ENCODE results near the gene RNF152. TPM values are rescaled to one million over a fixed set of nuclear protein-coding genes. Genes with fewer than 3 reads are reported as not detected.
"Not testable (repeated sequence)": the region's sequence is repeated elsewhere in the genome, so short reads cannot be mapped to it uniquely, and the experiment has no call there.

The RNF152 gene
- total RNA-seq, 1 donor from 2014 or later, result 0.58 TPM

DNA sequence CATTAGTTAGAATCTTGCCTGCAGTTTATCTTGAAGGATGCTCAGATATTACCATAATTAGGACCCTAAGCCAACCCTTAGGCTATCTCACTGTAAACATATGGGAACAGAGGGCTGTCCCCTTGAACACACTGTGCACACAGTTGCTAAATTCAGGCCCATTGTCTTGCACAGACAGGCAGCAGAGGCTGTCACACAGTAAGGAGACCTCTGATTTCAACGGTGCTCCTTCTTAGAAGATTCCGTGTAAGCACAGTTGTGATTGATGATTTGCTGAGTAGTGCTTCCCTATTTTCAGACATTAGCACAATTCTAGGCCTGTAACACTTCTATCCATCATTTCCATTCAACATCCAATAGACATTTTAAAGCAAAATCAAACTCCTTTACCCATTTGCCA, 108.0 kb downstream of the RNF152 start:
- TF ChIP-seq, protein P1, sequence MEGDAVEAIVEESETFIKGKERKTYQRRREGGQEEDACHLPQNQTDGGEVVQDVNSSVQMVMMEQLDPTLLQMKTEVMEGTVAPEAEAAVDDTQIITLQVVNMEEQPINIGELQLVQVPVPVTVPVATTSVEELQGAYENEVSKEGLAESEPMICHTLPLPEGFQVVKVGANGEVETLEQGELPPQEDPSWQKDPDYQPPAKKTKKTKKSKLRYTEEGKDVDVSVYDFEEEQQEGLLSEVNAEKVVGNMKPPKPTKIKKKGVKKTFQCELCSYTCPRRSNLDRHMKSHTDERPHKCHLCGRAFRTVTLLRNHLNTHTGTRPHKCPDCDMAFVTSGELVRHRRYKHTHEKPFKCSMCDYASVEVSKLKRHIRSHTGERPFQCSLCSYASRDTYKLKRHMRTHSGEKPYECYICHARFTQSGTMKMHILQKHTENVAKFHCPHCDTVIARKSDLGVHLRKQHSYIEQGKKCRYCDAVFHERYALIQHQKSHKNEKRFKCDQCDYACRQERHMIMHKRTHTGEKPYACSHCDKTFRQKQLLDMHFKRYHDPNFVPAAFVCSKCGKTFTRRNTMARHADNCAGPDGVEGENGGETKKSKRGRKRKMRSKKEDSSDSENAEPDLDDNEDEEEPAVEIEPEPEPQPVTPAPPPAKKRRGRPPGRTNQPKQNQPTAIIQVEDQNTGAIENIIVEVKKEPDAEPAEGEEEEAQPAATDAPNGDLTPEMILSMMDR (conservative IDR thresholded peaks at IDR 0.05; ENCODE audit: low read depth, low read length), result no peak
- no peak overlapping the region for H3K4me3 ChIP-seq (ENCODE audit: low read depth, low read length)
- DNase-seq (ENCODE audit: low read depth), result no peak

DNA sequence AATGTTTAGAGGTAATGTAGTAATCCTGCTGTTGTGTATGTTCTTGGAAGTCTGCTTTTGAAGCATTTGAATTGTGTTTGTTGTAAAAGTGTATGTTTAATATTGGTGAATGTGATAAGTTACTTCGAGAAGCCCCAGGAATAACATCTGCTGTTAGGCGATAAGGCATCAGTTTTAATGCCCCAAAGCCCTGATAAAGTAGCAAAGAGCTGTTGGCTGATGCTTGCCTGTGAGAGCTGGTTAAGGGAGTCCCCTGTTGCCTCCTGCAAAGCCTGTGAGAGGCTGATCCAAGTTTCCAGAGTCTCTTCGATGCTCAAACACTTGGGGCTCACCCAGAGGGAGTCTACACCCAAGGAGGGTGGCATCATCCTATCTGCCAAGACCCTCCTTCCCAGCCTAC, 110.3 kb downstream of the RNF152 start:
- DNase-seq (ENCODE audit: low read depth), result no peak
- TF ChIP-seq, protein P1 (conservative IDR thresholded peaks at IDR 0.05; ENCODE audit: low read depth, low read length), result no peak
- no peak overlapping the region for H3K4me3 ChIP-seq (ENCODE audit: low read depth, low read length)

DNA sequence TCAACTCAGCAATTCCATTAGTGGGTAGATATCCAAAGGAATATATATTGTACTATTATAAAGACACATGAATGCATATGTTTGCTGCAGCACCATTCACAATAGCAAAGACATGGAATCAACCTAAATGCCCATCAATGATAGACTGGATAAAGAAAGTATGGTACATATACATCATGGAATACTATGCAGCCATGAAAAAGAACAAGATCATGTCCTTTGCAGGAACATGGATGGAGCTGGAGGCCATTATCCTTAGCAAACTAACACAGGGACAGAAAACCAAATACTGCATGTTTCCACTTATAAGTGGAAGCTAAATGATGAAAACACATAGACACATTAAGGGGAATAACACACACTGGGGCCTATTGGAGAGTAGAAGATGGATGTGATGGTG, 116.6 kb downstream of the RNF152 start:
- H3K4me3 ChIP-seq (ENCODE audit: low read depth, low read length); DNase-seq (ENCODE audit: low read depth): not testable (repeated sequence)

DNA sequence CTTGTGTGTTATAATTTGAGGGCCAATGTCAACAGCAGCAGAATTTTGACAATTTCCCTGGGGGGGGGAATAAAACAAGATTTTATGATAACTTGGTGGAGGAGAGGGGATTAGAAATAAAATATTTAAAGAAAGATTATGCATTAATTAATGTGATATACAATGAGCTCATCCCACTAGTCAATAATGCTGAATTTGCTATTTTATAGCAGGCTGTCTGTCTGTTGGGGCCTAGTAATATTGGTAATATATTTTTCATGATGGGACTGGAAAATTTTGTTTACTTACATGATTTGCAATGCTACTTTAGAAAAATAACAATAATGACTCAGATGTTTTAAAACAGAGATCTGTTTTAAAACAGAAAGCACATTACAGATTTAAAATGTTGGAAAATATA, 118.0 kb downstream of the RNF152 start:
- H3K4me3 ChIP-seq (ENCODE audit: low read depth, low read length), result no peak overlapping the region
- TF ChIP-seq, protein P1 (conservative IDR thresholded peaks at IDR 0.05; ENCODE audit: low read depth, low read length), result no peak
- DNase-seq (ENCODE audit: low read depth), result no peak

DNA sequence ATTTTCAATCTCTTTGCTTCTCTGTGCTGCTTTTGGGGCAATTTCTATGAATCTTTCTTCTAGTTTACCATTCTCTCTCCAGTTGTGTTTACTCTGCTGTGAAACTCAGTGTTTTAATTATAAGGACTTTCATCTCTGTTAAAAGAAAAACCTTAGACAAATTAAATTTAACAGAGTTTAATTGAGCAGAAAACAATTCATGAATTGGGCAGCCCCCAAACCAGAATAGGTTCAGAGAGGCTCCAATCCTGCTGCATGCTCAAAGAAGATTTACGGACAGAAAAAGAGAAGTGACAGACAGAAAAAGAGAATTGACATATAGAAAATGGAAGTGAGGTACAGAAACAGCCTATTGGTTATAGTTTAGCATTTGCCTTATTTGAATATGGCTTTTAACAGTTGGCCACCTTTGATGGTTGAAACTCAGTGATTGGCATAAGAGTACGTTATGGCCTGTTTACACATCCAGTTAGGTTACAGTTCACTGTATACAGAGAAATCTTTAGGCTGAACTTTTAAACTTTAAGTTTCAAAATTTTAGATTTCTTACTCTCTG, 120.4 kb downstream of the RNF152 start:
- H3K4me3 ChIP-seq (ENCODE audit: low read depth, low read length), result no peak overlapping the region
- no peak for DNase-seq (ENCODE audit: low read depth)
- TF ChIP-seq, protein P1 (conservative IDR thresholded peaks at IDR 0.05; ENCODE audit: low read depth, low read length), result no peak

DNA sequence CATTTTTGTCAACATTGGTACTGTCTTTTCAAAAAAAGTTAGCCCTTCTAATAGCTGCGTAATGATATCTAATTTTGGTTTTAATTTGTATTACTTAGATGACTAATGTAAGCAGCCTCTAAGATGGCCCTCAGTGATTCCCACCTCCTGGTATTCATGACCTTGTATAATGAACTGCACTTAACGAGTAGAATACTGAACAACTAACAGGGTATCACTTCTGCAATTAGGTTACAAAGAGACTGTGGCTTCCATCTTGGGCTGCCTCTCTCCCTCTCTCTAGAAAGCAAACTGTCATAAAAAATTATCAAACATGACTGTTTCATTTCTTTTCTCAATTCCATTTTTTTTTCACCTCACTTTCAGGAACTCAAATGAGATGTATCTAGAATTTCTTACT, 120.9 kb downstream of the RNF152 start:
- TF ChIP-seq, protein P1 (conservative IDR thresholded peaks at IDR 0.05; ENCODE audit: low read depth, low read length), result no peak
- no peak overlapping the region for H3K4me3 ChIP-seq (ENCODE audit: low read depth, low read length)
- DNase-seq (ENCODE audit: low read depth), result no peak

DNA sequence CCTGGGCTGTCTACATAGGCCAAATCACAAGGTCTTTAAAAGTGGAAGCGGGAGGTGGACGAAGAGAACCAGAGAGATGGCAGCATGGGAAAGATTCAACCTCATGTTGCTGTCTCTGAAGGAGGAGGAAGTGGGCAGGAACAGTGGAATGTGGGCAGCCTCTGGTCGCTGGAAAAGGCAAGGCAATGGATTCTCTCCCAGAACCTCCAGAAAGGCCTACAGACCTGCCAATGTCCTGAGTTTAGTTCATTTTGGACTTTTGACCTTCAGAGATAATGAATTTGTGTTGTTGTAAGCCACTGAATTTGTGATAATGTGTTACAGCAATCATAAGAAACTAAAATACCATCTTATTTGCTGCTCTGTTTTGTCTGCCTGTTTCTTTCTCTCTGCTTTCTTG, 122.5 kb downstream of the RNF152 start:
- TF ChIP-seq, protein P1 (conservative IDR thresholded peaks at IDR 0.05; ENCODE audit: low read depth, low read length), result no peak
- DNase-seq (ENCODE audit: low read depth), result no peak
- H3K4me3 ChIP-seq (ENCODE audit: low read depth, low read length), result no peak overlapping the region

Data from epithelial cell of proximal tubule (primary cell).